CD14-positive monocyte (primary cell): ENCODE results near the gene ZBTB7A. TPM values are rescaled to one million over a fixed set of nuclear protein-coding genes. Genes with fewer than 3 reads are reported as not detected.

ENCODE experiments used
- DNase-seq, 3 donors: peaks; one replicate each; pipeline ENCODE4 v3.0.0-alpha.2; 2011 to 2022
- H2AFZ ChIP-seq: 2 replicates; pipeline ENCODE4 v1.6.0; 2012; ENCODE audit warnings: mild to moderate bottlenecking, low read depth, low read length, inconsistent platforms; ENCODE audit not compliant: insufficient read depth, poor library complexity, severe bottlenecking
- H3K27ac ChIP-seq, 2 donors: 1 replicate in 1 of 2; 2 replicates in 1 of 2; pipeline ENCODE4 v1.5.1; 2012 to 2013; ENCODE audit warnings: low read length in 2 of 2, control low read depth in 1 of 2, inconsistent platforms in 1 of 2, low read depth in 1 of 2, mild to moderate bottlenecking in 1 of 2
- H3K27me3 ChIP-seq, 2 donors: one replicate each; pipeline versions ENCODE4 v1.6.0 to v1.6.1; 2011 to 2013; ENCODE audit warnings: low read length in 2 of 2; ENCODE audit not compliant: control insufficient read depth in 2 of 2, insufficient read depth in 2 of 2
- H3K36me3 ChIP-seq, 2 donors: replicated peaks in 1 of 2; 1 replicate in 1 of 2; 2 replicates in 1 of 2; pipeline versions ENCODE4 v1.5.1 to v1.6.1; 2012 to 2013; ENCODE audit warnings: low read length in 2 of 2, control low read depth in 1 of 2, inconsistent platforms in 1 of 2, mild to moderate bottlenecking in 1 of 2; ENCODE audit not compliant: insufficient read depth in 2 of 2, control insufficient read depth in 1 of 2
- H3K4me1 ChIP-seq, 2 donors: 1 replicate in 1 of 2; 2 replicates in 1 of 2; pipeline versions ENCODE4 v1.5.1 to v1.6.1; 2012 to 2013; ENCODE audit warnings: low read length in 2 of 2, control low read depth in 1 of 2, inconsistent platforms in 1 of 2, mild to moderate bottlenecking in 1 of 2, moderate library complexity in 1 of 2; ENCODE audit not compliant: insufficient read depth in 2 of 2, control insufficient read depth in 1 of 2
- H3K4me2 ChIP-seq: replicated peaks from 2 replicates; pipeline ENCODE3; 2012; ENCODE audit warnings: low read length, moderate library complexity, mild to moderate bottlenecking; ENCODE audit not compliant: poor library complexity, severe bottlenecking; ENCODE audit errors: extremely low read depth
- H3K4me3 ChIP-seq, 3 experiments: fragments of 200-600 bp in 1 of 3; sonication (generic) in 1 of 3; replicated peaks in 1 of 3; 1 replicate in 2 of 3; 2 replicates in 1 of 3; pipeline ENCODE4 v1.5.1; 2011 to 2013; ENCODE audit warnings: low read length in 3 of 3, mild to moderate bottlenecking in 3 of 3, control low read depth in 2 of 3, low read depth in 2 of 3, inconsistent platforms in 1 of 3, moderate library complexity in 1 of 3
- H3K79me2 ChIP-seq: 2 replicates; pipeline ENCODE4 v1.6.0; 2012; ENCODE audit warnings: mild to moderate bottlenecking, control low read depth, inconsistent platforms, low read length, moderate library complexity; ENCODE audit not compliant: insufficient read depth
- H3K9ac ChIP-seq: 2 replicates; pipeline ENCODE4 v1.6.0; 2017; ENCODE audit warnings: low read length, mild to moderate bottlenecking; ENCODE audit not compliant: insufficient read depth, poor library complexity, severe bottlenecking
- H3K9me3 ChIP-seq, 2 donors: replicated peaks in 1 of 2; 1 replicate in 1 of 2; 2 replicates in 1 of 2; pipeline versions ENCODE4 v1.5.1 to v1.6.1; 2012 to 2013; ENCODE audit warnings: low read length in 2 of 2, control low read depth in 1 of 2; ENCODE audit not compliant: control insufficient read depth in 1 of 2, insufficient read depth in 1 of 2
- H4K20me1 ChIP-seq: 2 replicates; pipeline ENCODE4 v1.6.0; 2012; ENCODE audit warnings: mild to moderate bottlenecking, low read length, control low read depth, moderate library complexity; ENCODE audit not compliant: insufficient read depth
- H3K27ac Mint-ChIP-seq, 7 donors: one replicate each; pipeline ENCODE4 v1.8.0; 2020; ENCODE audit warnings: mild to moderate bottlenecking in 7 of 7, mixed read lengths in 7 of 7, moderate library complexity in 6 of 7, inconsistent platforms in 2 of 7
- H3K27me3 Mint-ChIP-seq, 3 donors: one replicate each; pipeline ENCODE4 v1.8.0; 2021 to 2022; ENCODE audit warnings: low read depth in 3 of 3, mild to moderate bottlenecking in 3 of 3, mixed read lengths in 3 of 3, moderate library complexity in 3 of 3, inconsistent platforms in 1 of 3
- H3K36me3 Mint-ChIP-seq, 2 donors: one replicate each; pipeline ENCODE4 v1.8.0; 2020; ENCODE audit warnings: mixed read lengths in 2 of 2, inconsistent platforms in 1 of 2, mild to moderate bottlenecking in 1 of 2
- H3K4me1 Mint-ChIP-seq: one replicate; pipeline ENCODE4 v1.8.0; 2020; ENCODE audit warnings: mild to moderate bottlenecking, mixed read lengths
- H3K4me3 Mint-ChIP-seq, 2 donors: one replicate each; pipeline ENCODE4 v1.8.0; 2020; ENCODE audit warnings: mild to moderate bottlenecking in 2 of 2, mixed read lengths in 2 of 2, moderate library complexity in 1 of 2
- H3K9me3 Mint-ChIP-seq, 7 donors: one replicate each; pipeline ENCODE4 v1.8.0; 2020 to 2022; ENCODE audit warnings: mixed read lengths in 7 of 7, mild to moderate bottlenecking in 6 of 7, moderate library complexity in 6 of 7, inconsistent platforms in 2 of 7
- WGBS: methylation state at CpG from one replicate; pipeline ENCODE4 v1.1.5; 2013; ENCODE audit warnings: missing lambda C conversion rate; ENCODE audit not compliant: insufficient coverage; 5-methylcytosine and 5-hydroxymethylcytosine counted together
- intact Hi-C, 2 donors: fragments of 100-400 bp; cut with micrococcal nuclease; formaldehyde crosslinking; loops; one replicate each; pipeline versions ENCODE4 v1.15.0 to v1.15.1; 2023
- polyA plus RNA-seq, 3 donors: library from polyadenylated mRNA; depleted of rRNA in 1 of 3; unstranded in 2 of 3; stranded (reverse) in 1 of 3; fragments of 300-500 nt in 2 of 3; fragments of >200 nt in 1 of 3; fragmentation: Illumina TruSeq in 2 of 3; gene quantifications; 1 replicate in 2 of 3; 2 replicates in 1 of 3; pipeline ENCODE4 v1.2.3, GENCODE V29; 2012 to 2021
- TF ChIP-seq, protein P1 (sequence below): fragments of 200-600 bp; IDR thresholded peaks from one replicate; pipeline ENCODE4 v1.8.0; 2022; ENCODE audit warnings: antibody characterized with exemption, mild to moderate bottlenecking

The ZBTB7A gene
- polyA plus RNA-seq, 3 donors = 18.0 to 31.5 (median 20.2) TPM

DNA sequence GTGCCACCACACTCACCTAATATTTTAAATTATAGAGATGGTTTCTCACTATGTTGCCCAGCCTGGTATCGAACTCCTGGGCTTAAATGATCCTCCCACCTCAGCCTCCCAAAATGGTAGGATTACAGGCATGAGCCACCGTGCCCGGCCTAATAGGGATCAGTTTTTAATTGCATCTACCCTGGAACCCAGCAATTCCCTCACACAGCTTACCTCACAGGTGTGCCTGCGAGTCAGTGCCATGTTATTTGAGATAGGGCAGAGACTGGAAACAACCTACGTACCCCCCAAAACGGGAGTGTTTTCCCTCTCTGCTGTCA is 42.9 kb upstream of the ZBTB7A start:
- no peak overlapping the region for H3K9ac ChIP-seq
- WGBS = no CpG with 5 or more reads among the region's 6 CpGs
- H2AFZ ChIP-seq = no peak overlapping the region
- TF ChIP-seq, protein P1, sequence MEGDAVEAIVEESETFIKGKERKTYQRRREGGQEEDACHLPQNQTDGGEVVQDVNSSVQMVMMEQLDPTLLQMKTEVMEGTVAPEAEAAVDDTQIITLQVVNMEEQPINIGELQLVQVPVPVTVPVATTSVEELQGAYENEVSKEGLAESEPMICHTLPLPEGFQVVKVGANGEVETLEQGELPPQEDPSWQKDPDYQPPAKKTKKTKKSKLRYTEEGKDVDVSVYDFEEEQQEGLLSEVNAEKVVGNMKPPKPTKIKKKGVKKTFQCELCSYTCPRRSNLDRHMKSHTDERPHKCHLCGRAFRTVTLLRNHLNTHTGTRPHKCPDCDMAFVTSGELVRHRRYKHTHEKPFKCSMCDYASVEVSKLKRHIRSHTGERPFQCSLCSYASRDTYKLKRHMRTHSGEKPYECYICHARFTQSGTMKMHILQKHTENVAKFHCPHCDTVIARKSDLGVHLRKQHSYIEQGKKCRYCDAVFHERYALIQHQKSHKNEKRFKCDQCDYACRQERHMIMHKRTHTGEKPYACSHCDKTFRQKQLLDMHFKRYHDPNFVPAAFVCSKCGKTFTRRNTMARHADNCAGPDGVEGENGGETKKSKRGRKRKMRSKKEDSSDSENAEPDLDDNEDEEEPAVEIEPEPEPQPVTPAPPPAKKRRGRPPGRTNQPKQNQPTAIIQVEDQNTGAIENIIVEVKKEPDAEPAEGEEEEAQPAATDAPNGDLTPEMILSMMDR = no peak
- DNase-seq = no peak
- H4K20me1 ChIP-seq = peaks cover 8% of the 10 kb centered on the region
- H3K4me3 Mint-ChIP-seq = no peak overlapping the region
- no peaks in the 10 kb centered on the region for H3K9me3 ChIP-seq
- H3K4me3 ChIP-seq = no peak overlapping the region
- H3K27me3 Mint-ChIP-seq = no peaks in the 10 kb centered on the region
- H3K36me3 Mint-ChIP-seq = peaks cover 66 to 89% of the 10 kb centered on the region in 2 donors
- peaks cover 27% of the 10 kb centered on the region for H3K4me1 Mint-ChIP-seq
- peaks cover 0 to 2% (median 0%) of the 10 kb centered on the region in 7 donors for H3K9me3 Mint-ChIP-seq
- peaks cover 15% of the 10 kb centered on the region for H3K79me2 ChIP-seq
- H3K4me1 ChIP-seq = peaks cover 15 to 17% of the 10 kb centered on the region in 2 donors
- no peak overlapping the region for H3K4me2 ChIP-seq
- peak overlapping the region in 2 of 7 donors; percentile 26 to 78 for H3K27ac Mint-ChIP-seq
- intact Hi-C loops = no loop called here
- peaks cover 49 to 71% of the 10 kb centered on the region in 2 donors for H3K36me3 ChIP-seq
- H3K27ac ChIP-seq = no peak overlapping the region
- H3K27me3 ChIP-seq = no peaks in the 10 kb centered on the region

DNA sequence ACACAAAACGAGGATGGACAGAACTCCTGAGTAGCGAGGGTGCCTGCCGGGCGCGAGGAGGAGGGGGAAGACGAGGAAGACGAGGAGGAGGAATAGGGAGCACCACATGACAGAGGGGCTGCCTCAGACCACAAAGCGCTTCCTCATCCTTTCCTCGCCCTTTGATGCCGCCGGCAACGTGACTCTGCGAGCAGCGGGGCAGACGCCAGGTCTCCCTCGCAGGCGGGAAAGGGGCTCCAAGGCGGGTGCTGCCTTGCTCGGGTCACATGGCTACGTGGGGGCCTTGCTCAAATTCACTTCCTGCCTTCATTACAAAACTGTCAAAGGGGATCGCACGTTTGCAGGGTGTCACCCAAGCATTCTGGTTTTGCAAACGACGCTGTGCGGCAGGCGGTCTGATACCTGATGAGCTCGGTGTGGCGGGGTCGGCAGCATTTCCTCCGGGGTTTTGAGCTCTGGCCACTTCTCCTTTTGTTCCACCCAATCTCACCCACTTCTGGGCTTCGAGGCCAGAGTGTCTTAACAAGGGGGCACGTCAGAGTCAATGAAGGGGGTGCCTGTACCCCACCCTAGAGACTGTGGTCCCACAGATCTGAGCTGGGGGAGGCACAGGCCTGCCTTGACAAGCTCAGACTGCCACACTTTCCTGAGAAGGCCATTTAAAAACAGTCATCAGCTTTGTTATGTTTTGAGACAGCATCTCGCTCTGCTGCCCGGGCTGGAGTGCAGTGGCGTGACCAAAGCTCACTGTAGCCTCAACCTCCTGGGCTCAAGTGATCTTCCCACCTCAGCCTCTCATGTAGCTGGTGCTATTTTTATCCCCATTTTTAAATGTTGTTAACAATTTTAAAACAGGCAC is 42.3 kb upstream of the ZBTB7A start:
- intact Hi-C loops = no loop called here
- peaks cover 10% of the 10 kb centered on the region for H3K79me2 ChIP-seq
- WGBS = 3% methylated on average over 34 of the region's 35 CpGs
- H3K4me1 ChIP-seq = peaks cover 14 to 15% of the 10 kb centered on the region in 2 donors
- peaks cover 8% of the 10 kb centered on the region for H4K20me1 ChIP-seq
- H3K36me3 ChIP-seq = peaks cover 45 to 70% of the 10 kb centered on the region in 2 donors
- peak overlapping the region; percentile 56 to 76 for H3K4me3 Mint-ChIP-seq
- H3K27ac Mint-ChIP-seq = peak overlapping the region in 5 of 7 donors; percentile 9 to 78 (median 58)
- H3K4me3 ChIP-seq = peak overlapping the region in 1 of 3 experiments; percentile 50
- H3K9me3 Mint-ChIP-seq = peaks cover 0 to 2% (median 0%) of the 10 kb centered on the region in 7 donors
- TF ChIP-seq, protein P1 = no peak
- peaks cover 23% of the 10 kb centered on the region for H3K4me1 Mint-ChIP-seq
- DNase-seq = peak; percentile 14 to 37 (median 17)
- no peaks in the 10 kb centered on the region for H3K27me3 ChIP-seq
- H3K9me3 ChIP-seq = no peaks in the 10 kb centered on the region
- peaks cover 65 to 89% of the 10 kb centered on the region in 2 donors for H3K36me3 Mint-ChIP-seq
- peak overlapping the region; percentile 30 to 53 for H3K27ac ChIP-seq
- H3K9ac ChIP-seq = peak overlapping the region; percentile 54
- peak overlapping the region; percentile 65 for H3K4me2 ChIP-seq
- no peaks in the 10 kb centered on the region for H3K27me3 Mint-ChIP-seq
- H2AFZ ChIP-seq = no peak overlapping the region
